ENCODE results near the gene SPANXA2.
"Not testable (repeated sequence)": the region's sequence is repeated elsewhere in the genome, so short reads cannot be mapped to it uniquely, and the experiment has no call there.

Gene SPANXA2

GRCh38 chrX:141589408-141589807, at the start of gene SPANXA2:
Gene SPANXA2 (plus strand): TSS chrX:141589708. CDS start chrX:141589768, 60 bp downstream.
- H3K36me3 ChIP-seq; H3K27me3 ChIP-seq (ENCODE audit: insufficient read depth, low read depth, severe bottlenecking); DNase-seq; H3K27ac ChIP-seq; H3K9me3 ChIP-seq (ENCODE audit: severe bottlenecking); H3K4me3 ChIP-seq (ENCODE audit: low read depth, low read length): not testable (repeated sequence)

GRCh38 chrX:141542551-141542950, 47.0 kb upstream of the SPANXA2 start:
- H3K9me3 ChIP-seq (ENCODE audit: severe bottlenecking); H3K27me3 ChIP-seq (ENCODE audit: insufficient read depth, low read depth, severe bottlenecking); H3K4me3 ChIP-seq (ENCODE audit: low read depth, low read length); H3K36me3 ChIP-seq; H3K27ac ChIP-seq; DNase-seq: not testable (repeated sequence)

GRCh38 chrX:141584638-141585037, 4.9 kb upstream of the SPANXA2 start, which contains the start of gene SPANXA1:
Gene SPANXA1 (minus strand): TSS chrX:141584738. CDS start chrX:141584678, 60 bp downstream.
- H3K27me3 ChIP-seq (ENCODE audit: insufficient read depth, low read depth, severe bottlenecking); H3K27ac ChIP-seq; H3K4me3 ChIP-seq (ENCODE audit: low read depth, low read length); DNase-seq; H3K36me3 ChIP-seq; H3K9me3 ChIP-seq (ENCODE audit: severe bottlenecking): not testable (repeated sequence)

- Histone ChIP-seq H3K36me3 (no peaks in the 10 kb centered on the region), H3K27ac (no peak overlapping the region), H3K4me3 (ENCODE audit: low read depth, low read length) (no peak overlapping the region), H3K9me3 (ENCODE audit: severe bottlenecking) (no peaks in the 10 kb centered on the region), H3K27me3 (ENCODE audit: insufficient read depth, low read depth, severe bottlenecking) (peaks cover 27% of the 10 kb centered on the region)
- no peak for TF ChIP-seq CTCF (IDR thresholded peaks at IDR 0.05; ENCODE audit: low read depth, low read length)
- no peak for DNase-seq
These were observed 19.6 kb downstream of the SPANXA2 start for GRCh38 chrX:141609111-141609510.

GRCh38 chrX:141619336-141619735, 29.8 kb downstream of the SPANXA2 start:
- Histone ChIP-seq H3K27ac (no peak overlapping the region), H3K9me3 (ENCODE audit: severe bottlenecking) (no peaks in the 10 kb centered on the region), H3K4me3 (ENCODE audit: low read depth, low read length) (no peak overlapping the region), H3K36me3 (no peaks in the 10 kb centered on the region), H3K27me3 (ENCODE audit: insufficient read depth, low read depth, severe bottlenecking) (peaks cover 41% of the 10 kb centered on the region)
- no peak for DNase-seq
- TF ChIP-seq CTCF (IDR thresholded peaks at IDR 0.05; ENCODE audit: low read depth, low read length), result no peak

GRCh38 chrX:141632124-141632523, 42.6 kb downstream of the SPANXA2 start:
- no peak for TF ChIP-seq CTCF (IDR thresholded peaks at IDR 0.05; ENCODE audit: low read depth, low read length)
- Histone ChIP-seq H3K36me3 (no peaks in the 10 kb centered on the region), H3K9me3 (ENCODE audit: severe bottlenecking) (no peaks in the 10 kb centered on the region), H3K27ac (no peak overlapping the region), H3K4me3 (ENCODE audit: low read depth, low read length) (no peak overlapping the region), H3K27me3 (ENCODE audit: insufficient read depth, low read depth, severe bottlenecking) (peaks cover 3% of the 10 kb centered on the region)
- no peak for DNase-seq

GRCh38 chrX:141638550-141638949, 49.0 kb downstream of the SPANXA2 start:
- no peak overlapping the region for H3K27ac ChIP-seq
- H3K4me3 ChIP-seq (ENCODE audit: low read depth, low read length), result no peak overlapping the region
- no peaks in the 10 kb centered on the region for H3K36me3 ChIP-seq
- no peak for TF ChIP-seq CTCF (IDR thresholded peaks at IDR 0.05; ENCODE audit: low read depth, low read length)
- H3K27me3 ChIP-seq (ENCODE audit: insufficient read depth, low read depth, severe bottlenecking), result peaks cover 21% of the 10 kb centered on the region
- no peak for DNase-seq
- no peaks in the 10 kb centered on the region for H3K9me3 ChIP-seq (ENCODE audit: severe bottlenecking)
